Anterior cingulate cortex (tissue), 58 donors: ENCODE results near the gene MLC1.

Experiments used
- DNase-seq, 58 donors: peaks; one replicate each; lab custom pipeline; 2025; lab: John Stamatoyannopoulos, UW

Gene MLC1

DNA sequence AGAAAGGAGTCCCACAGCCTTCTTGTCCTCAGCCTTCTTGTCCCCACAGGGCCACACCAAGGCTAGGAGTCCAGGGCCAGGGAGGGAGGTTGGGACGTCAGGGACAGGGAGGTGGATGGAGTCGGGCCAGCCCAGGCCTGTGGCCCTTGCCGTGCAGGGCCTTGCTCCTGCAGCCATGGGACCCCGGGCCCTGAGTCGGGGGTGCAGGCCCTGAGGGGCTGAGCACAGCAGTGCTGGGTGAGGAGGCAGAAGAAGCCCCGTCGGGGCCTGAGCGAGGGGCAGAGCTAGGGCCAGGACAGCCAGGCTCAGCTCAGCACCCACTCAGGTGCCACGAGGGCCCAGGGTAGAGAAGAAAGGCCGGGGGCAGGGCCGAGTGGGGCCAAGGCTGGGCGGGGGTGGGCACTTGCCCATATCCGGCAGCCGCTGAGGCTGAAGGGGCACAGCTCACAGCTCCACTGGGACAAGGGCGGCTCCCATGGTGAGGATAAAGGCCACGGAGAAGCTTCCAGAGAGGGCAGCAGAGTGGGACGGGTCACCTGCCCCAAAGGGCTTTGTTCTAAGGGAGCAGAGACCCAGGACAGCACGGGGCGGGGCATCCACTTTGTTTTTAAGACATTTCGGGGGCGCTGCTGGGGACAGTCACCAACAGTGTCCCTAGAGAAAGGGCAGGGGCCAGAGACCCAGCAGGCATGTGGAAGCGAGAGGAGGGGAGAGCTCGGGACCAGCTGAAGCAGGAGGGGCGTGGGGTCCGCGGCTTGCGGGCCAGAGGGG lies 3.6 kb downstream of the MLC1 start:
- no peak for DNase-seq

DNA sequence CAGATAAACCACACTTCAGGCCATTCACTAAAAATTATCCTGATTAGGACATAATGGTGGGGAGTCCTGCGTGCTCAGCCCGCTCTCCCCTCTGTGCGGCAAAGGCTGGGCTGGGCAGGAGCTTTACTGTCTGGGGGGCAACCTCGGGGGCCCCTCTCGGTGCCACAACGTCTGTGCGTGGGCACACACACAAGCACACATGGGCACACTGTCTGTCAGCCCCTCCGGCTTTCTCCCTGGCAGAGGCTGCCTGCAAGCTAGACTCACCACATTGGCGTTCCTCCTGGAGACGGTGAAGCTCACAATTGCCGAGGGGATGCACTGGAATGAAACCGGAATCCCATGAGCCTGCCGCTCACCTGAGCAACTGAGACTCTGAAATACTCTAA lies 5.2 kb downstream of the MLC1 start:
- DNase-seq = no peak

DNA sequence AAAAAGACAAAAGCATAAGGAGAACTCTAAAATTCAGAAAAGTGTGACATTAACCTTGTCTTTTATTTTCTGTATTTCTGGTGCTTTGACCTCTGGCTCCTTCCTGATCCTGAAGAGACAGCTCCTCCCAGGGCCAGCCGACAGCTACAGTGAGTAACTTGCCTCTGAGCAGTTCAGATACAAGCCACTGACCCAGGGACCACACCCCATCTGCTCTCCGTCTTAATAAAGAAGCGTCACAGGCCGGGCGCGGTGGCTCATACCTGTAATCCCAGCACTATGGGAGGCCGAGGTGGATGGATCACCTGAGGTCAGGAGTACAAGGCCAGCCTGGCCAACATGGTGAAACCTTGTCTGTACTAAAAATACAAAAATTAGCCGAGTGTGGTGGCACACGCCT lies 6.5 kb downstream of the MLC1 start:
- DNase-seq = no peak

DNA sequence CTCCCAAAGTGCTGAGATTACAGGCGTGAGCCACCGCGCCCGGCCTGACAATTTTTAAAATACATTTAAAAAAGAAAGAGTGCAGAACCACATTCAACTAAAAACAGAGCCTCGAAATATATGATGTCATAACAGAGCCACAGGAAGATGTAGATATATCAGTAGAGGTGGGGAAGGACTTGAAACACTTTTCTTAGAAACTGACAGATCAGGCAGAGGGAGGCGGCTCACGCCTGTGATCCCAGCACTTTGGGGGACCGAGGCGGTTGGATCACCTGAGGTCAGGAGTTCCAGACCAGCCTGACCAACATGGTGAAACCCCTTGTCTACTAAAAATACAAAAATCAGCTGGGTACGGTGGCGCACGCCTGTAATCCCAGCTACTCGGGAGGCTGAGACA lies 7.0 kb downstream of the MLC1 start:
- DNase-seq = no peak

DNA sequence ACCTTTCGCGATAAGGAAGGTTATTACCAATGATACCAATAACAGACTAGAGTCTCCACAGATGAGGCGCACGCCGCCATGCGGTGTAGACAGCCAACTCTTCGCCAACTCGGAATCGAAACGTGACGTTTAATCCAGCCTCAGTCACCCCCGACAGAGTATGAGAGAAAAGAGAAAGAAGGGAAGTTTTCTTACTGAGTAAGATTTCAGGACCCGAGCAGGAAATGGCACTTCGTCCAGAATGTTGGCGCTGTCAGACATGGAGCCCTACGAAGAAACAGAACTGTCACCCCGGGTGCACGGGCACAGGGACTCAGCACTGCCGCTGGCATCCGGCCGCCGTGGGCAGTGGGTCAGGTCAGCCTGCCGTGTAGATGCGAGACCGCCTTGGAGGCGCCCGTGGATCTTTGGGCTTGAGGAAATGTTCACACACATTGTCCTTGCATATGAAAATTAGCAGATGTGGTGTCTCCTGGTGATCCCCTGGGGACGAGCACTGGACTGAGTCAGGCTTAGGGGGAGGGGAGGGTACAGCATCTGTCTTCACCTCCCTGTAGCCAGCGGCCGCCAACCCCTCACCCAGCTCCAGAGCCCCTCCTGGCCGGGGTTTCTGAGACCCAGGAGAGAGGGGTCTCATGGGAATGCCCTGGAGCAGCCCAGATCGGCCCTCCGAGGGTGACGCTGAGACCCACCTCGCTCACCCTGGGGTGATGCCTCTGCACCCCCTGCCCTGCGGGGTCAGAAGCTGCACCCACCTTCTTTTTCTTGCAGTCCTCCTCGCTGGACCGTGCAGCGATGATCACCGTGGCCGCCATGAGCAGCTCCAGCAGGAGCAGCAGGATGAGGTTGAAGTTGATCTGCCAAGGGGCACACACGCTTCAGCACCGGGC lies 8.3 kb downstream of the MLC1 start:
- DNase-seq = no peak

DNA sequence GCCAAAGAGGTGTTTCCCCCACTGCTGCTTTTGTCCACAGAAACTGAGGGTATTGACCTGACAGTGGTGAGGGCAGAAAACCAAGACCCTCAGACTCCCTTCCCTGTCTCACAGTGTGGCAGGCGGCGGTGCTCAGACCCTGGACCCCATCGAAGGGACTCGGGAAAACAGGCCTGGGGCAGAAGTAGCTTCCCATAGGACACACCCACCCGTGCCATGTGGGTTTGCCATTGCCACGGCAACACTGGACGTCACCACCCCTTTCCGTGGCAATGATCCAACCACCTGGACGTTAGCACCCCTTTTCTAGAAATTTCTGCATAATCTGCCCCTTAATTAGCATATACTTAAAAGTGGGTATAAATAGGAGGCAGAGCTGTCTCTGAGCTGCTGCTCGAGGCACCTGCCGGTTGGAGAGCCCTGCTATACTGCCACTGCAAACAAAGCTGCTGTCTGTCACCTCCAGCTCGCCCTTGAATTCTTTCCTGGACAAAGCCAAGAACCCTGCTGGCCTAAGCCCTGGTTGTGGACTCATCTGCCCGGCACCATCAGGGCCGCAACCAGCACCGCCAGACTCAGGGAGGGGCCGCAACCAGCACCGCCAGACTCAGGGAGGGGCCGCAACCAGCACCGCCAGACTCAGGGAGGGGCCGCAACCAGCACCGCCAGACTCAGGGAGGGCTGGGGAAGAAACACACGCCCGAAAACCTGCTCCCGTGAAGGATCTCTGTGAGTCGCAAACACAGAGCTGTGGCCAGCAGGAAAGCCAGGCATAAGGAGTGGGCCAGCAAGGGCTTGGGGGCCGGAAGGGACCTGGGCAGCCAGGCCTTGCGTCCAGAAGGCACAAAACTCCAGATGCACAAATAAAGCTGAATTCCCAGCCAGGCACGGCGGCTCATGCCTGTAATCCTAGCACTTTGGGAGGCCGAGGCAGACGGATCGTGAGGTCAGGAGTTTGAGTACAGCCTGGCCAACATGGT lies 10.4 kb downstream of the MLC1 start:
- peak in 3 of 58 donors; percentile 2 to 42 (median 23) for DNase-seq

DNA sequence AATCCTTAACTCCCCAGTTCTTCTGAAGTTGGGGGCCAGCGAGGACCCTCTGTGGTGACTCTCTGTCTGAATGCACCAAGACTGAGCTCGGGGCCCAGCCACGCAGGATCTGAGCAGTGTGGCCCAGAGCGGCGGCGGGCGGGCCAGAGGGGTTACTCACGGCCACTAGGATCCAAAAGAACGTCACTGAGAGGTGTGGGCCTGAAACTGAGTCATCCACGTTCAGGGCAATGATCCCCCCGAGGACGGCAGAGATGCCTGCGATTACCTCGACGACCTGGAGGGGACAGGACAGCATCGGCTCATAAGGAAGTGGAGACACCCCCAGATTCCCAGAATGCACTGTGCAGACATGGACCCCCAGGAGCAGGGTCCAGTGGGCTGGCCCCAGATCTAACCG lies 11.2 kb downstream of the MLC1 start:
- no peak for DNase-seq

DNA sequence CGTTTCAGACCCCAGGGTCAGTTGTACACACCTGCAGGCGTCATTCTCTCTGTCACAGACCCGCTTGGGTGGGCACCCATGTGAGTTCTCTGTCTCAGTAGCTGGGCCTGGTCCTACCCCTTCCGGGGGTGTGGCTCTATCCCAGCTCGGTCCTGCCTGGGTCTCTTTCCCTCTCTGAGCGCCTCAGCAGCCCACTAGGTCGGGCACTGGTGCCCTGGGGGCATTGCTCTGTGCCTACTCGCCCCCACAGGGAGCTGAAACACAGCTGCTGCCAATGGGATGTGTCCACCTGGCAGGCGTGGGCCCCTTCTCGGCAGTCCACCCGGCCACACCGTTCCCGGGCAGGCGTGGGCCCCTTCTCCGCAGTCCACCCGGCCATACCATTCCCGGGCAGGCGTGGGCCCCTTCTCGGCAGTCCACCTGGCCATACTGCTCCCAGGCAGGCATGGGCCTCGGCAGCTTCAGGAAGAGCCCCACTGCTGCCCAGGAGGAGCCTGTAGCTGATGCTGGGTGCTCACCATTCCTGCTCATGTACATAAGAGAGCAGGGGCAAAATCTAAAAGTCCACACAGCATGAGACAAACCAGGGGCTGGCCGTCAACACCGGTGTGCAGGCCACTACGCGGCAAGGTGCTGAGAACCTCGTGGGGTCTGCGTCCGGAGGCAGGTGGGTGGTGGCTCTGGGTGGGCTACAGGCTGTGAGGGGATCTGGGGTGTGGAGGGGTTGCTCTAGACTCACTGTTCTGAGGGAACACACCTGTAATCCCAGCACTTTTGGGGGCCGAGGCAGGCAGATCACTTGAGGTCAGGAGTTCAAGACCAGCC lies 12.3 kb downstream of the MLC1 start:
- DNase-seq = no peak

DNA sequence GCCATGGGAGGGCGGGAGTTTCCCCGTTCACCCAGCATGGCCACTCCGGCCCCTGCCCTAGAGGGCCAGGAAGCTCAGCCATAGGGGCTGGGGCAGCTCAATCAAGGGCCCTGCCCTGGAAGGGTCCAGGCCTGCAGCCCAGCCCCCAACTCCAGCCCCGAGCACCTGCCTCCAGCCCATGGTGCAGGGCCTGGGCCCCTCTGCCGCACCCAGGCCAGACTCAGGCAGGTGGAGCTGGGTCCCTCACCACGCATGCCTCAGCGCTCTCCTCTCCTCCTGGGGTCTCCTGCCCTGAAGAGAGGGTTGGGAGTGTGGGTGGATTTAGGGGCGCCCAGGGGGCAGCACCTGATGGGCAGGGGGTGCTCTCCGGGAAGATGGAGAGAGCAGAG lies 13.1 kb downstream of the MLC1 start:
- no peak for DNase-seq

DNA sequence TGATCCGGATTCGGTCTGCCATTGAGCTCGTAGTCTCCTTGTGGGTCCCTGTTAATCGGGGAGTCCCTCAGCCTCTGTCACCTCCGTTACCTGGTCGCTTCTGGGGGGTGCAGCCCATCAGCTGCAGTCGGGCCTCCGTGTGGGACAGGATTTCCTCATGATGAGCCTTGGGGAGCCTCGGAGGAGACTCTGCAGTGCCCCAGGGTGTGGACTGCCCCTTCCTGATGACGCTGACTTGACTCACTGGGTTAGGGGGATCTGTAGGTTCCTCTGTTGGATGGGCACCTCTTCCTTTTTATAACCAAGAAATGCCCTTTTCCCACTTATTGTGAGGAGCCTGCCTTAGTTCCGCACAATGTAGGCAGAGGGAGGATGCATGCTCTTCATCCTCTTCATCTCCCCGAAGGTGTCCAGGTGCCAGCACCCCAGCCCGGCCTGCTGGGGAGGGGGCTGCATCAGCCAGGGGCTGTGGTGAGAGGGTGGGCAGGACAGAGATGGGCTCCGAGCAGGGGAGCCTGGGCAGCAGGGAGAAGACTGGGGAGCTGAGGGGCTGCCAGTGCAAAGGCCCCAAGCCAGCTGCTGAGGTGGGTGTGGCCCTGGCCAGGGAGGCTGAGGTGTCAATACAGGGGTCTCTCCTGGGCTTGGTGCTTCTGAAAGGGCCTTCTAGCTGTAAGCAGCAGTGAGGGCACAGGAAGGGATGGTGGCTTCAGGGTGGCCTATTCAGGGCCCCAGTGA lies 13.6 kb downstream of the MLC1 start:
- DNase-seq = no peak

DNA sequence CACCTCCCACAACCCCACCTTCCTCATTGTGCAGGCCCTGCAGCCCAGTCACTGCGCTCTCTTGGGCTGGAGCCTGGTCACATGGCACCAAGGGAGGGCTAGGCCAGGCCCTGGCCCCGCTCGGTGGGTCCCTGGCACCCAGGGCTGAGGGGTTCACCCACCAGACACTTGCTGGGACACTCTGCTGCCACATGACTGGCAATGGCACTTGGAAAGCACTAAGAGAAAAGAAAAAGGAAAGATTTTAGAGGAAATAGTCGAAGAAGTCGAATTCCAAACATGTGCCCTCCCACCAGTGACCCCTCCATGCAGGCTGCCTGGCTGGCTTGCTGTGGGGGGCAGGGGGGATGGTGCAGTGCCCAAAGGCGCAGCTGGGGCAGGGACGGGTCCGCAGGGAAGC lies 14.9 kb downstream of the MLC1 start:
- DNase-seq = no peak

DNA sequence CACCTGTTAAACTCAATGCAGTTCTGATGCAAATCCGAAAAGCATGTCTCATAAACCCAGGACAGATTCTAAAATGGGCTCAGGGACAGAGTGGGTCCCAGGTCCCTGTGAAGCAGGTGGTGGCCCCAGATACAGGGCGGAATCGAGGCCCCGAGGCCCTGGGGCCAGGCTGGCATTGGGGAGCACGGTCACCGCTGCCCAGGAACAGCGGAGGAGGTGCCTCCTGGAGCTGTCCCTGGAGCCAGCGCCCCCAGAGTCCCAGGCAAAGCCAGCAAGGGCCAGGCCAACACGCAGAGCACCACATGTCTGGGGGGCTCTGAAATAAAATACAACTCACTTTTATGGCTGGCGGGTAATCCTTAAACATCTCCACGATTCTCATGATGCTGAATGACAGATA lies 17.1 kb downstream of the MLC1 start:
- no peak for DNase-seq

DNA sequence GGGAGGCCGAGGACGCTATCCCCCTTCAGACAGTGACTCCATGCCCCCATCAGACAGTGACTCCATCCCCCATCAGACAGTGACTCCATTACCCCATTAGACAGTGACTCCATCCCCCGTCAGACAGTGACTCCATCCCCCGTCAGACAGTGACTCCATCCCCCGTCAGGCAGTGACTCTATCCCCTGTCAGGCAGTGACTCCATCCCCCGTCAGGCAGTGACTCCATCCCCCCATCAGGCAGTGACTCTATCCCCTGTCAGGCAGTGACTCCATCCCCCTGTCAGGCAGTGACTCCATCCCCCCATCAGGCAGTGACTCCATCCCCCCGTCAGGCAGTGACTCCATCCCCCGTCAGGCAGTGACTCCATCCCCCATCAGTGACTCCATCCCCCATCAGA lies 18.0 kb downstream of the MLC1 start:
- no peak for DNase-seq

DNA sequence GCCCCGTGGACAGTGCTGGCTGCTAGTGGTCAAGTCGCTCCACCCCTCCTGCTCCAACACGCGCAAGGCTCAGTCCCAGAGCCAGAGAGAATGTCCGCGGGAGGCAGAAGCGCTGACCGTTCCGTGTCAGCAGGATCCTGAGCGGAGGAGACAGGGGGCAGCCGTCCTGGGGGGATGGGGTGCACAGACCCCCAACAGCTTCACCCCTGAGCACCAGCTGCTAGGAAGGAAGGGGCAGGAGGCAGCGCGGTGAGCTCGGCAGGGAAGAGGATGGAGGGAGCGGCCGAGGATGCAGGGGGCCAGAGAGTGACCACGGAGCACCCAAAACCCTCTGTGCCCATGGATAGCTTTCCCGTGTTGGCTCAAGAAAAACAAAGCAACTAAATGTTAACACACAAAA lies 20.8 kb downstream of the MLC1 start:
- no peak for DNase-seq

DNA sequence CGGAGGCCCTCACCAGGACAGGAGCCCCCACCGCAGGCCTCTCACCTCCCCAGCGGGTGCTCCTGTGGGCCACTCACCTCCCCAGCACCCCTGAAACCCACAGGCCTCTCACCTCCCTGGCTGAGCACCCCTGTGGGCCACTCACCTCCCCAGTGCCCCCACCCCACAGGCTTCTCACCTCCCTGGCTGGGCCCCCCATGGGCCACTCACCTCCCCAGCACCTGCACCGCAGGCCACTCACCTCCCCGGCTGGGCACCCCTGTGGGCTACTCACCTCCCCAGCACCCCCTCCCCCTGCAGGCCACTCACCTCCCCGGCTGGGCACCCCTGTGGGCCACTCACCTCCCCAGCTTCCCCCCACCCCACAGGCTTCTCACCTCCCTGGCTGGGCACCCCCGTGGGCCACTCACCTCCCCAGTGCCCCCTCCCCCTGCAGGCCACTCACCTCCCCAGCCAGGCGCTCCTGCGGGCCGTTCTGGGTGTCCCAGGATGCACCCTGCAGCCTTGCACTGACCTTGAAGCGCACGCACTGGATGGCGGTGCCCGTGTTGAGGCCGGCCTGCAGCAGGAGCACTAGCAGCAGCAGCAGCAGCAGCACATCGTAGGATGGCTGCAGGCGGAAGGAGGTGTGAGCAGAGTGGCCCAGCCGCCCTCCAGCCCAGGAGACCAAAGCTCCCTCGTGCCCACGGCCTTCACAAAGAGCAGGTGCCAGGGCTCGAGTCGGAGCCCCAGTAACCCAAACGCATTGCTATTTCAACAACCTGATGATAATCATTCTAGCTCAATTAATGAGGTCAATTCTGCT lies 21.4 kb downstream of the MLC1 start:
- no peak for DNase-seq

DNA sequence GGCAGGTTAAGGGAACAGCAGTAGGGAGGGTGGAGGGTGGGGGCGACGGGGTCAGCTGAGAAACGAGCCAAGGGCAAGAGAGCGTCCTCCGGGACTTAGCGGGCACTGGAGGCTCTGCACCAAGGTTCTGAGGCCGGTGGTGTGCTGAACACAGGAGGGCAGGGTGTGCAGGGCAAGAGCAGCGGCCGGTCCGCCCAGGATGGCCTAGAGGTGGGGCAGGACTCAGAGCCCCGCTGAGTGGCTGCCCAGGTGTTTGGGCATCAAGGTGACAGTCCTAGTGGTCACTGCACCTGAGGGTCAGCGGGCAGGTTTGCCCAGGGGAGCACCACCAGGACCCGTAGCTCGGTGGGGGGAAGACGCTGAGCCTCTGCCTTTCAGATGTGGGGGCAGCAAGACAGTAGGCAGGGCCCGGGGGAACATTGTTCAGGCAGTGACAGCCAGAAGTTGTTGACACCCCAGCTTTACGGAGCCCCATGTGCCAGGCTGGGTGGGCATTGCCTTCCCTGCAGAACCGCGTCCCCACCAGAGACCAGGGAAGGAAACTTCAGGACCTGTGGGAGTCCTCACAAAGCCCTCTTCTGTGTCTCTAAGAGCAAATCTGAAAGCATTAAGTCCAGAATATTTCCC lies 22.6 kb downstream of the MLC1 start:
- no peak for DNase-seq

DNA sequence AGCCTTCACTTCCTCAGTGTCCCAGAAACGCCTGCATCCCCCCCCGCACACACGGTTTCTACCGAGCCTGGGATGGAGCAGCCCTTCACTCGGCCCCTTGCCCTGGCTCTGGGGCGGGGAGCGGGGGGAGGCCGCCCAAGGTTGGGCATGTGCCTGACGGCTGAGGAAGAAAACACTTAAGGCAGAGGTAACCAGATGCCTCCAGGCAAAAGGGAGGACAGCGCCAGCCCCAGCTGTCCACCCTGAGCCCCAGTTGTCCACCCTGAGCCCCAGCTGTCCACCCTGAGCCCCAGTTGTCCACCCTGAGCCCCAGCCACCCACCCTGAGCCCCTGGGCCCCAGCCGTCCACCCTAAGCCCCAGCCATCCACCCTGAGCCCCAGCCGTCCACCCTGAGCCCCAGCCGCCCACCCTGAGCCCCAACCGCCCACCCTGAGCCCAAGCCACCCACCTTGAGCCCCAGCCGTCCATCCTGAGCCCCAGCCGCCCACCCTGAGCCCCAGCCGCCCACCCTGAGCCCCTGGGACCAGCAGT lies 23.3 kb downstream of the MLC1 start:
- DNase-seq = no peak
